ENCODE results near the gene SLC1A1.

Gene SLC1A1

DNA sequence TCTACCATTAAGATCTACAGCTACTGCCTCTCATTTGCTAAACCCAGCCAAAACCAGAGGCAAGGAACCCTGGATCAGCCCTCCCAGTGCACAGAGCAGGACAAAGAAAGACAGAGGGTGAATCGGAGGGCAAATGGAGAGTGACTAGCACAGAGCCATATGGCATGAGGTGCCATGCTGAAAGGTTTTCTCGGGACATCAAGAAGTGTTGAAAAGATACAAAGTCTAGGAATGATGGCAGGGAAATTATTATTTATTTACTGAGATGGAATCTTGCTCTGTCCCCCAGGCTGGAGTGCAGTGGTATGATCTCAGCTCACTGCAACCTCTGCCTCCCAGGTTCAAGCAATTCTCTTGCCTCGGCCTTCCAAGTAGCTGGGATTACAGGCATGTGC, 19.3 kb downstream of the SLC1A1 start:
- Histone ChIP-seq H3K27me3 (replicated peaks) (no peaks in the 10 kb centered on the region), H3K36me3 (replicated peaks) (no peaks in the 10 kb centered on the region), H3K27ac (peak overlapping the region; percentile 63), H3K4me3 (ENCODE audit: low read depth, low read length) (no peak overlapping the region)
- no peak for DNase-seq
- TF ChIP-seq, protein P1, sequence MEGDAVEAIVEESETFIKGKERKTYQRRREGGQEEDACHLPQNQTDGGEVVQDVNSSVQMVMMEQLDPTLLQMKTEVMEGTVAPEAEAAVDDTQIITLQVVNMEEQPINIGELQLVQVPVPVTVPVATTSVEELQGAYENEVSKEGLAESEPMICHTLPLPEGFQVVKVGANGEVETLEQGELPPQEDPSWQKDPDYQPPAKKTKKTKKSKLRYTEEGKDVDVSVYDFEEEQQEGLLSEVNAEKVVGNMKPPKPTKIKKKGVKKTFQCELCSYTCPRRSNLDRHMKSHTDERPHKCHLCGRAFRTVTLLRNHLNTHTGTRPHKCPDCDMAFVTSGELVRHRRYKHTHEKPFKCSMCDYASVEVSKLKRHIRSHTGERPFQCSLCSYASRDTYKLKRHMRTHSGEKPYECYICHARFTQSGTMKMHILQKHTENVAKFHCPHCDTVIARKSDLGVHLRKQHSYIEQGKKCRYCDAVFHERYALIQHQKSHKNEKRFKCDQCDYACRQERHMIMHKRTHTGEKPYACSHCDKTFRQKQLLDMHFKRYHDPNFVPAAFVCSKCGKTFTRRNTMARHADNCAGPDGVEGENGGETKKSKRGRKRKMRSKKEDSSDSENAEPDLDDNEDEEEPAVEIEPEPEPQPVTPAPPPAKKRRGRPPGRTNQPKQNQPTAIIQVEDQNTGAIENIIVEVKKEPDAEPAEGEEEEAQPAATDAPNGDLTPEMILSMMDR (IDR thresholded peaks at IDR 0.05; ENCODE audit: low read depth, low read length, missing control alignments), result no peak
- in situ Hi-C loops (cut with HindIII; ENCODE audit: low pct_ligation_motif_present, low sequenced_read_pairs), result no loop called here

DNA sequence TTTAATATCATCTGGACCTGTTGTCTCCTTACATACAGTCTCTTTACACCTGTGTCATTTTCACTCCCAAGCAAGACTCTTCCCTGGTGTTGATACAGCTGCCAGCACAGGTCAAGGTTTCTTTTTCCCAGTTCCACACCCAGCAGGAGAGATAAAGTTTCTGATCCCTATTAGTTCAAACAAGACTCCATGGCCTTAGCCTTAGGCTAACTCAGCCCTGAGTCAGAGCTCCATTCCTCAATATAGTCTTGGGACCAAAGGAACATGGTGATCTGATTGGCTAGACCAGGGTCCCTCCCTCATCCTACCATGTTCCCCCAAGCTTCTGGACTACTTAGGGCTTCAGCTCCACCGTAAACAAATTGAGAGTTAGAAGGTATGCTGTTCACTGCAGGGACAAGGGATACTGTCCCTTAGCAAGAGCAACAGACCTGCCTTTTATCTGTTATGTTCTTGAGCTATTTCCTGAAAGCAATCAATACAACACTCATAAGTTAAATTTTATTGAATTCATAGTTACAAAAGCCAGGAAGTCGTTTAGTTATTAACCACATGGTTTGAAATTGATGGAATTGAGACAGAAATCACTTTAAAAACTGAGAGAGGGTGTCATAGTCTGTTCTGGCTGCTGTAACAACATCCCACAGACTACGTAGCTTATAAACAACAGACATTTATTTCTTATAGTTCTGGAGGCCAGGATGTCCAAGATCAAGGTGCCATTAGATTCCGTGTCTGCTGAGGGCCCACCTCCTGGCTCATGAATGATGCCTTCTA, 20.5 kb downstream of the SLC1A1 start:
- TF ChIP-seq, protein P1 (IDR thresholded peaks at IDR 0.05; ENCODE audit: low read depth, low read length, missing control alignments), result no peak
- no peaks in the 10 kb centered on the region for H3K36me3 ChIP-seq (replicated peaks)
- in situ Hi-C loops (cut with HindIII; ENCODE audit: low pct_ligation_motif_present, low sequenced_read_pairs), result no loop called here
- no peaks in the 10 kb centered on the region for H3K27me3 ChIP-seq (replicated peaks)
- H3K4me3 ChIP-seq (ENCODE audit: low read depth, low read length), result no peak overlapping the region
- no peak for DNase-seq
- no peak overlapping the region for H3K27ac ChIP-seq

DNA sequence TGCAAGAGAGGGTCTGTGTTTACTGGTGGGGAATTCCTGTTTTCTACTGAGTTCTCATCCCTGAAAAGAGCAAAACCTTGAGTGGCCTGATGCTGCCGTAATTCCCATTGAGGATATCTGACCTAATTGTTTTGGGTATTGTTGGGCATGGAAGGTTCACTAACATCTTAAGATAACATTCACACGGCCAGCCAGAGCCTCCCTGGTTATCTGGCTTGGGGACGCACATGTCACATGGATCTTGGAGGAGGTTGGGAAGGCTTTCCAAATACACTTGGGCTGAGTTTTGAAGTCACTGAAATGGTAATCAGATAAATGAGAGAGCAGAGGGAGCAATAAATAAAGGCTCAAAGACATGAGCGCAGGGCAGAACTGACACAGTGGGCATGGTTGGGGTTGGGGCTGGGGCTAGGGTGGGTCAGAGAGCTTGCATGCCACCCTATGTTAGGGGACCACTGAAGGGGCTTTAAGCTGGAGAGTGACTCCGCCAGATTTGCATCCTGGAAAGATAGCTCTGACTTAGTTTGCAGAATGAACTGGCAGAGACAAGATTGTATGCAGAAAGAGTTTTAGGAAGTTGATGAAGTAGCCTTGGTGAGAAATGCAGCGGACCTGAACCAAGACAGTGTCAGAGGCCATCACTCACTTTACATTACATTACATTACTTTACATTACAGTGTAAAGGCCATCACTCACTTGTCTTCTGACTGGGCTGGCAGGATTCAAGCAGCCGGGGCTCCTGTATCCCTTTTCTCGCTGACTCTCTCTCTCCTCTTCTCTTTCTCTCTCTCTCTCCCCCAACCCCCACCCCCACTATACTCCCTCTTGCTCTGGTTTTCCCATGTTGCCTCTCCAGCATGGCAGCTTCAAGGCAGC, 24.2 kb downstream of the SLC1A1 start:
- Histone ChIP-seq H3K27me3 (replicated peaks) (no peaks in the 10 kb centered on the region), H3K27ac (no peak overlapping the region), H3K4me3 (ENCODE audit: low read depth, low read length) (no peak overlapping the region), H3K36me3 (replicated peaks) (no peaks in the 10 kb centered on the region)
- TF ChIP-seq, protein P1 (IDR thresholded peaks at IDR 0.05; ENCODE audit: low read depth, low read length, missing control alignments), result no peak
- DNase-seq, result no peak
- in situ Hi-C loops (cut with HindIII; ENCODE audit: low pct_ligation_motif_present, low sequenced_read_pairs), result no loop called here

DNA sequence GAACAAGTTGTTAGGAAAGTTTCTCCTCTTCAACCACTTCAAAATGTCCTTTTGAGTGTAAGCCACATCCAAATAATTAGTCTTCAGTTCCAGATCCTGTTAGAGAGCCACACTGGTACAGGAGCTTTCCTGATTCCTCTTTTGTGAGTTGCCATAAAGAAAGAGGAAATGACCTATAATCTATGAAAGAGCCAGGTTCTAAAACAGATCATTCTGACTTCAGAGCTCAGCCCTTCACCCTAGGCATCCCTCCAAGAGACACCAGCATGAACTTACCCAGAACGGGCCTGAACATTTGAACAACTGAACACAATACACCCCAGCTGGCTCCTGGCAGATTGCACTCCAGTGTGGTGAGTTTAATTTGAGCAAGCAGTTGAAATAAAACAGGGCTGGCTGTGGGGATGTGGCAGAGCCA, 25.7 kb downstream of the SLC1A1 start:
- in situ Hi-C loops (cut with HindIII; ENCODE audit: low pct_ligation_motif_present, low sequenced_read_pairs), result no loop called here
- no peak for DNase-seq
- Histone ChIP-seq H3K4me3 (ENCODE audit: low read depth, low read length) (no peak overlapping the region), H3K27ac (no peak overlapping the region), H3K27me3 (replicated peaks) (no peaks in the 10 kb centered on the region), H3K36me3 (replicated peaks) (no peaks in the 10 kb centered on the region)
- TF ChIP-seq, protein P1 (IDR thresholded peaks at IDR 0.05; ENCODE audit: low read depth, low read length, missing control alignments), result no peak

DNA sequence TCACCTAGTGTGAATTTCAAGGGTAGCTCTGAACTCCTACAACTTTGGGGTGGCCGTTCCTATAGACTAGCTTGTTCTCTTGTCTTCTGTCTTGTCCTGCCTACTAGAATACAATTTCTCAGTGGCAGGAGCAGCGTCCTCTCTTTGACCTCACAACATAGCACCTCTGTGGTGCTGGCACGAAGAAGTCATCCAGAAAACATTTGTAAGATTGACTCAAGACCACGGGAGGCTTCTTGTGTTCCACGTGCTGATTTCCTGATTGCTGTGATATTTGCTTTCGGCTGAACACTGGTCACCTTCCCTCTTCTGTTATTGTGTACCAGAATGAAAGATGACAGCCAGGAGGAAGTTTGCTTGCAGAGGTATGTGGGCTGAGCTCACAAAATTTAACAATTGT, 27.0 kb downstream of the SLC1A1 start:
- Histone ChIP-seq H3K27ac (no peak overlapping the region), H3K36me3 (replicated peaks) (no peaks in the 10 kb centered on the region), H3K4me3 (ENCODE audit: low read depth, low read length) (no peak overlapping the region), H3K27me3 (replicated peaks) (no peaks in the 10 kb centered on the region)
- TF ChIP-seq, protein P1 (IDR thresholded peaks at IDR 0.05; ENCODE audit: low read depth, low read length, missing control alignments), result no peak
- peak; percentile 70 for DNase-seq
- in situ Hi-C loops (cut with HindIII; ENCODE audit: low pct_ligation_motif_present, low sequenced_read_pairs), result no loop called here
